ENCODE data around the gene NAPSA. TPM values are rescaled to one million over a fixed set of nuclear protein-coding genes. Genes with fewer than 3 reads are reported as not detected.
A peak's percentile ranks its signal among the peaks of the same experiment; 100 is the strongest.

Gene NAPSA
- total RNA-seq, 1 donor from 2014 or later = 1.6 TPM

- H3K36me3 ChIP-seq = no peaks in the 10 kb centered on the region
These were observed 22.4 kb upstream of the NAPSA start for GRCh38 chr19:50387868-50388245.

GRCh38 chr19:50387176-50387867, 21.9 kb upstream of the NAPSA start:
- no peak overlapping the region for H3K27ac ChIP-seq
- H3K4me3 ChIP-seq = no peak overlapping the region
- intact Hi-C loops (cut with DNase I) = loop anchor here (10.0 kb wide), 1 partner anchor 977 kb away; the partner anchor contains the start of genes CLDND2 and ETFB
- H3K27me3 ChIP-seq = no peaks in the 10 kb centered on the region
- no peaks in the 10 kb centered on the region for H3K9me3 ChIP-seq
- no peak for TF ChIP-seq CTCF (IDR thresholded peaks at IDR 0.05)
- peak in 1 of 2 donors; percentile 72 for DNase-seq (ENCODE audit: low spot score in 2 of 2)
- peaks cover 8 to 10% of the 10 kb centered on the region in 2 donors for H3K4me1 ChIP-seq
- peaks cover 2 to 3% of the 10 kb centered on the region in 2 donors for H3K36me3 ChIP-seq

More at GRCh38 chr19:50387868-50388245, 22.4 kb upstream of the NAPSA start:
- intact Hi-C loops (cut with DNase I) = loop anchor here (10.0 kb wide), 1 partner anchor 977 kb away; the partner anchor contains the start of genes CLDND2 and ETFB
- Histone ChIP-seq H3K27me3 (no peaks in the 10 kb centered on the region), H3K4me1 (peaks cover 8 to 10% of the 10 kb centered on the region in 2 donors), H3K27ac (no peak overlapping the region), H3K9me3 (no peaks in the 10 kb centered on the region), H3K4me3 (no peak overlapping the region)
- no peak for TF ChIP-seq CTCF (IDR thresholded peaks at IDR 0.05)
- DNase-seq (ENCODE audit: low spot score in 2 of 2) = no peak

- Histone ChIP-seq H3K27me3 (no peaks in the 10 kb centered on the region), H3K9me3 (no peaks in the 10 kb centered on the region), H3K36me3 (peaks cover 24 to 27% of the 10 kb centered on the region in 2 donors), H3K4me3 (peak overlapping the region; percentile 61 to 76), H3K27ac (peak overlapping the region; percentile 87 to 88), H3K4me1 (peaks cover 8 to 10% of the 10 kb centered on the region in 2 donors)
- intact Hi-C loops (cut with DNase I) = loop anchor here (1.0 to 10.0 kb wide), 6 partner anchors 9 to 980 kb away; partner anchors contain the start of genes CLDND2, EMC10, ETFB and GARIN5A
- TF ChIP-seq CTCF (IDR thresholded peaks at IDR 0.05) = no peak
- DNase-seq (ENCODE audit: low spot score in 2 of 2) = no peak
These were observed 19.5 kb upstream of the NAPSA start for GRCh38 chr19:50384685-50385535.

- no peak for TF ChIP-seq CTCF (IDR thresholded peaks at IDR 0.05)
- Histone ChIP-seq H3K27me3 (no peaks in the 10 kb centered on the region), H3K4me1 (peaks cover 8 to 10% of the 10 kb centered on the region in 2 donors), H3K4me3 (peak within 1 kb of the TSS; percentile 61 to 76), H3K9me3 (no peaks in the 10 kb centered on the region), H3K36me3 (peaks cover 33 to 36% of the 10 kb centered on the region in 2 donors), H3K27ac (peak within 1 kb of the TSS; percentile 87 to 88)
- DNase-seq (ENCODE audit: low spot score in 2 of 2) = peak; percentile 94 to 99
- intact Hi-C loops (cut with DNase I) = loop anchor here (1.0 to 10.0 kb wide), 6 partner anchors 8 to 981 kb away; partner anchors contain the start of genes CLDND2, EMC10, ETFB and GARIN5A
These were observed 18.6 kb upstream of the NAPSA start, which contains the start of gene POLD1 for GRCh38 chr19:50383852-50384684. TSS of gene POLD1 (plus strand) at chr19:50384347. CDS start at chr19:50398852, 14,505 bp downstream.

All from ascending aorta (tissue), 2 donors.